A549 (cell line): ENCODE results near the gene IDH3G. TPM values are rescaled to one million over a fixed set of nuclear protein-coding genes. Genes with fewer than 3 reads are reported as not detected.

Experiments
- ATAC-seq, 2 experiments: fragments of 200-7000 bp in 1 of 2; fragments of >200 bp in 1 of 2; cut with Nextera tagmentation in 1 of 2; cut with Tn5 transposase in 1 of 2; 3 replicates each; pipeline versions ENCODE4 v1.8.0 to v1.9.1; 2018 to 2020; ENCODE audit warnings: mild to moderate bottlenecking in 1 of 2, moderate library complexity in 1 of 2
- CTCF ChIA-PET: fragments of 300-600 bp; sonication (Branson Sonifier 250); formaldehyde crosslinking; extraction: SDS; loops from one replicate; lab custom pipeline; 2021; ENCODE audit warnings: antibody characterized with exemption, inconsistent platforms; lab: Yijun Ruan, JAX
- POLR2A ChIA-PET: fragments of 350-600 bp; formaldehyde crosslinking; extraction: SDS; loops from one replicate; lab custom pipeline; 2021; ENCODE audit warnings: antibody characterized with exemption, inconsistent platforms; lab: Yijun Ruan, JAX
- DNase-seq, 2 experiments: peaks; one replicate each; pipeline versions ENCODE4 v3.0.0 to v3.0.0-alpha.2; 2011 to 2016; ENCODE audit warnings: low read depth in 1 of 2, low spot score in 1 of 2
- FAIRE-seq: peaks from 2 replicates; lab custom pipeline; 2011; peaks lifted over from hg19 to GRCh38; lab: Jason Lieb, UNC
- H3K27ac ChIP-seq, 2 experiments: fragments of >200 bp; sonication (Bioruptor Twin); formaldehyde crosslinking; 3 replicates each; pipeline ENCODE4 v1.5.1; 2016 to 2017
- H3K4me1 ChIP-seq: fragments of >200 bp; sonication (Bioruptor Twin); formaldehyde crosslinking; 3 replicates; pipeline ENCODE4 v1.6.1; 2016
- H3K4me2 ChIP-seq: fragments of >200 bp; sonication (Bioruptor Twin); formaldehyde crosslinking; 3 replicates; pipeline ENCODE4 v1.6.1; 2016
- H3K4me3 ChIP-seq: fragments of >200 bp; sonication (Bioruptor Twin); formaldehyde crosslinking; 3 replicates; pipeline ENCODE4 v1.5.1; 2016
- H3K9me3 ChIP-seq: fragments of >200 bp; sonication (Bioruptor Twin); formaldehyde crosslinking; 3 replicates; pipeline ENCODE4 v1.6.1; 2016
- EHF ChIP-seq: fragments of 250-450 bp; sonication (Bioruptor Pico); IDR thresholded peaks from 2 replicates; pipeline ENCODE4 v1.5.0; 2020; ENCODE audit warnings: mild to moderate bottlenecking
- GATA3 ChIP-seq: IDR thresholded peaks from 2 replicates; pipeline ENCODE4 v1.6.1; 2012; ENCODE audit warnings: borderline replicate concordance
- HES2 ChIP-seq: fragments of >200 bp; sonication (Bioruptor Twin); formaldehyde crosslinking; IDR thresholded peaks from 2 replicates; pipeline ENCODE4 v1.6.1; 2016
- HMGXB4 ChIP-seq: fragments of 250-450 bp; sonication (Bioruptor Pico); IDR thresholded peaks from 2 replicates; pipeline ENCODE4 v1.5.0; 2021; ENCODE audit warnings: mild to moderate bottlenecking, moderate library complexity, borderline replicate concordance
- MYC ChIP-seq: IDR thresholded peaks from 2 replicates; pipeline ENCODE4 v1.6.1; 2012; ENCODE audit warnings: mild to moderate bottlenecking, inconsistent platforms, low read length, improper control_type of control experiment, borderline replicate concordance
- RAD21 ChIP-seq, 2 experiments: fragments of >200 bp in 1 of 2; sonication (Bioruptor Twin) in 1 of 2; formaldehyde crosslinking in 1 of 2; IDR thresholded peaks in 1 of 2; conservative IDR thresholded peaks in 1 of 2; 2 replicates in 1 of 2; 3 replicates in 1 of 2; pipeline ENCODE4 v1.6.1; 2012 to 2018; ENCODE audit warnings: inconsistent platforms in 1 of 2
- RARB ChIP-seq: fragments of 250-450 bp; sonication (Bioruptor Pico); IDR thresholded peaks from 2 replicates; pipeline ENCODE4 v1.8.0; 2021; ENCODE audit warnings: mild to moderate bottlenecking, moderate library complexity
- RCOR1 ChIP-seq: fragments of 150-350 bp; IDR thresholded peaks from 2 replicates; pipeline ENCODE4 v1.6.1; 2014; ENCODE audit warnings: antibody characterized with exemption, low read length, low read depth
- RNF2 ChIP-seq: fragments of 200-600 bp; sonication (generic); IDR thresholded peaks from 2 replicates; pipeline ENCODE4 v1.6.1; 2016; ENCODE audit warnings: low read depth, mild to moderate bottlenecking, antibody characterized with exemption, moderate library complexity, borderline replicate concordance
- SMC3 ChIP-seq: fragments of >200 bp; sonication (Bioruptor Twin); formaldehyde crosslinking; IDR thresholded peaks from 3 replicates; pipeline ENCODE4 v1.6.1; 2018; ENCODE audit warnings: inconsistent platforms
- TP53 ChIP-seq: fragments of 250-450 bp; sonication (Bioruptor Pico); IDR thresholded peaks from 2 replicates; pipeline ENCODE4 v1.5.0; 2021; ENCODE audit warnings: mild to moderate bottlenecking, moderate library complexity
- USF2 ChIP-seq: fragments of 450-650 bp; IDR thresholded peaks from 2 replicates; pipeline ENCODE4 v1.6.1; 2014; ENCODE audit warnings: antibody characterized with exemption
- ZC3H11A ChIP-seq: fragments of 450-650 bp; IDR thresholded peaks from 2 replicates; pipeline ENCODE4 v1.6.1; 2014; ENCODE audit warnings: antibody characterized with exemption, mild to moderate bottlenecking
- WGBS: methylation state at CpG from one replicate; pipeline ENCODE4 v1.1.6; 2017; ENCODE audit errors: missing lambda C conversion rate; 5-methylcytosine and 5-hydroxymethylcytosine counted together
- polyA plus RNA-seq, 4 experiments: library from polyadenylated mRNA; depleted of rRNA in 3 of 4; stranded (reverse); fragments of >200 nt; fragmentation: RNase III in 1 of 4; extraction: RNeasy Plus Mini Kit Qiagen cat#74134 plus additional on column Dnase treatment in 1 of 4; gene quantifications; 2 replicates in 3 of 4; 3 replicates in 1 of 4; pipeline ENCODE4 v1.2.3, GENCODE V29; 2011 to 2017

The IDH3G gene
- polyA plus RNA-seq, 2 of the 4 experiments (the other 2 are of a cell fraction), result 45.6 to 58.5 TPM

GRCh38 chrX:153779891-153780677 is 14.1 kb downstream of the IDH3G start:
- DNase-seq (no peak), FAIRE-seq (no peak), ATAC-seq (no peak)
- 83% methylated on average over 5 of the region's 18 CpGs for WGBS
- CTCF ChIA-PET, result interaction anchor here (0.9 to 4.9 kb wide), 5 partner anchors 12 to 167 kb away, joined by 3 to 27 read pairs (median 8); partner anchors contain the start of gene PLXNB3
- POLR2A ChIA-PET, result no interaction called here
- Histone ChIP-seq H3K27ac (no peak overlapping the region), H3K4me3 (no peak overlapping the region), H3K4me1 (no peaks in the 10 kb centered on the region), H3K4me2 (no peak overlapping the region), H3K9me3 (no peaks in the 10 kb centered on the region)
- TF ChIP-seq EHF (CRISPR knock-in tag) (no peak), HES2 (no peak), RNF2 (no peak), TP53 (no peak), RAD21 (conservative IDR thresholded peaks at IDR 0.05 in 1 of 2, IDR thresholded peaks at IDR 0.05 in 1 of 2) (no peak)

- DNase-seq (peak in 1 of 2 experiments; percentile 25), ATAC-seq (peak in 1 of 2 experiments; percentile 39; a peak in 3 of 6 replicates), FAIRE-seq (no peak)
- ChIA-PET CTCF (interaction anchor here (0.7 to 4.9 kb wide), 4 partner anchors 10 to 169 kb away, joined by 3 to 27 read pairs (median 11); partner anchors contain the start of gene PLXNB3), POLR2A (interaction anchor here (1.4 kb wide), 1 partner anchor 16 kb away, joined by 4 read pairs; the partner anchor contains the start of genes IDH3G and SSR4)
- no peak for TF ChIP-seq USF2
- no peaks in the 10 kb centered on the region for H3K9me3 ChIP-seq
- H3K4me2 ChIP-seq, result no peak overlapping the region
- H3K4me1 ChIP-seq, result no peaks in the 10 kb centered on the region
- no peak overlapping the region for H3K27ac ChIP-seq
- H3K4me3 ChIP-seq, result no peak overlapping the region
- WGBS, result 89% methylated on average over 3 of the region's 16 CpGs
Measured at GRCh38 chrX:153778684-153779101, 15.5 kb downstream of the IDH3G start.

GRCh38 chrX:153778181-153778580 is 16.0 kb downstream of the IDH3G start:
- DNase-seq (no peak), FAIRE-seq (no peak), ATAC-seq (no peak)
- 100% methylated on average over 2 of the region's 17 CpGs for WGBS
- Histone ChIP-seq H3K4me2 (no peak overlapping the region), H3K27ac (no peak overlapping the region), H3K4me1 (no peaks in the 10 kb centered on the region), H3K9me3 (no peaks in the 10 kb centered on the region), H3K4me3 (no peak overlapping the region)
- ChIA-PET POLR2A (interaction anchor here (1.4 kb wide), 1 partner anchor 16 kb away, joined by 4 read pairs; the partner anchor contains the start of genes IDH3G and SSR4), CTCF (interaction anchor here (0.7 to 4.9 kb wide), 5 partner anchors 9 to 169 kb away, joined by 3 to 27 read pairs (median 5); partner anchors contain the start of gene PLXNB3)
- no peak for TF ChIP-seq SMC3
- TF ChIP-seq USF2, result no peak
- TF ChIP-seq RARB (CRISPR knock-in tag), result no peak
- TF ChIP-seq HMGXB4 (CRISPR knock-in tag), result no peak
- TF ChIP-seq ZC3H11A, result no peak
- no peak for TF ChIP-seq RCOR1
- TF ChIP-seq MYC, result no peak
- no peak for TF ChIP-seq GATA3
- no peak for TF ChIP-seq HES2
